Fibroblast of skin of right quadriceps (primary cell): ENCODE results near the gene DHX34.
"Not testable (repeated sequence)": the region's sequence is repeated elsewhere in the genome, so short reads cannot be mapped to it uniquely, and the experiment has no call there.

Experiments used
- DNase-seq: peaks from one replicate; pipeline ENCODE4 v3.0.0-alpha.2; 2013

DHX34 gene

DNA sequence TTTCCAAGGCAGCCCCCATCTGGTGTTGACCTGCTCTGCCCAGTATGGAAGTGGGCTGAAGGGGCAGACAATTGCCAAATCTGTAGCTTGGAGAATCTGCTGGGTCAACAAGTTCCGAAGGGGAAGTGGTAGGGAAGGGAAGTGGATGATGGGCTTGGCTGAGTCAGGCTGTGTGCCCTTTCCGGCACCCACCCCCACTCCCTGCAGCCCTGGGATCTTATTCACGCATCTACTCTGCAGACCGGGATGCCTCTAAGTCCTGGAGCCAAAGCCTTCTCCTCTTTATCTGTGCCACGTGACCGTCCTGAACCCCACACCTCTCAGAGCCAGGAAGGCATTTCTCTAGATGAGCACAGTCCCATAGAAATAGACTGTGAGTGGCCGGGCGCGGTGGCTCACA lies 24.6 kb upstream of the DHX34 start:
- DNase-seq = no peak

DNA sequence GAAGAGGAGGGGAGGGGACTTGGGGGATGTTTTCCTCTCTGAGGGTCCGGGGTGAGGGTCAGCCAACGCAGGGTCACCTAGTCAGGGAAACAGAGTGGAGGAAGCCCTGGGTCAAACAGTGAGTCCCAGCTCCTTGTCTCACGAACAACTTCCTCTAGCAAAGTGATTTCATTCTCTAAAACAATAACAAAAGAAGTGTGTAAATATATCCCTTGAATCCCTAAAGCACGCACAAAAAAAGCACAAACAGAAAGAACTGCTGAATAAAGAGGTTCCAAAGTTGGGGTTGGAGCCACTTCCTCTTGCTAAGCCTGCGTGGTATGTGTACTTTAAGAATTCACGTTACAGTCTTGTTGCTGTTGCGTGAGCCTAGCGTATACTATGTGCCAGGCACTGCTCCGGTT lies 18.6 kb upstream of the DHX34 start:
- no peak for DNase-seq

GRCh38 chr19:47331490-47331889 lies 17.6 kb upstream of the DHX34 start:
- DNase-seq = no peak

- DNase-seq = no peak
These were observed 17.1 kb upstream of the DHX34 start, which contains the start of gene C5AR2 for GRCh38 chr19:47331931-47332547. TSS of gene C5AR2 (plus strand) at chr19:47332175. CDS start at chr19:47340800, 8,625 bp downstream.

DNA sequence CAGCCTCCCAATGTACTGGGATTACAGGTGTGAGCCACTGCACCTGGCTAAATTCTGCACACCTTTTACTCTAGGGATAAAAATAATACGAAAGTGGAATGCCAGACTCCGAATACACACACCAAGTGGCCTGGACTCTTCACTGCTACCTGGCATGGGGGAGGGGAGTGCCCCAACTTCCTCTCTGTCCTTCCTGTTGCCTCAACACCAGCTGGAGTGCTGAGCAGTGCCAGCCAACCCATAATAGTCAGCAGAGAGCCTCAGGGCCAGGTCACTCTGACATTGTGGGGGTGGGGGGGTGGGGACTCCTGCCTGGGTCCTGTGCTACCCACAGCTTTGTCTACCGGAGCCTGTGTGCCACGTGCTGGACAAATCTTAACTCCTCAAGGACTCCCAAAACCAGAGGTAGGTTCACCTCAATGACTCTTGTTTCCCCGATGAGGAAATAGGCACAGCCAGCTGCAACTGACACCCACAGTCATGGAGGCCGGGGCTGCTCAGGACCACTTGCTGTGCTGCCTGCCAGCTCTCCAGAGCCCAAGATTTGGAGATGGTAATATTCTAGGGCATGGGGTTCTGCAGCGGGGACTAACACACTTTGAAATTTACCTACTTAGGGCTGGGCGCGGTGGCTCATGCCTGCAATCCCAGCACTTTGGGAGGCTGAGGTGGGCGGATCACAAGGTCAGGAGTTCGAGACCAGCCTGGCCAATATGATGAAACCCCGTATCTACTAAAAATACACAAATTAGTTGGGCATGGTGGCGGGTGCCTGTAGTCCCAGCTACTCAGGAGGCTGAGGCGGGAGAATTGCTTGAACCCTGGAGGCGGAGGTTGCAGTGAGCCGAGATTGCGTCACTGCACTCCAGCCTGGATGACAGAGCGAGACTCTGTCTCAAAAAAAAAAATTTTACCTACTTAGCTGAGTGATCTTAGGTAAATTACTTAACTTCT lies 12.1 kb upstream of the DHX34 start:
- not testable (repeated sequence) for DNase-seq

GRCh38 chr19:47339196-47339880 lies 9.8 kb upstream of the DHX34 start:
- DNase-seq = no peak

- no peak for DNase-seq
These were observed 8.5 kb upstream of the DHX34 start for GRCh38 chr19:47340477-47341208.

DNA sequence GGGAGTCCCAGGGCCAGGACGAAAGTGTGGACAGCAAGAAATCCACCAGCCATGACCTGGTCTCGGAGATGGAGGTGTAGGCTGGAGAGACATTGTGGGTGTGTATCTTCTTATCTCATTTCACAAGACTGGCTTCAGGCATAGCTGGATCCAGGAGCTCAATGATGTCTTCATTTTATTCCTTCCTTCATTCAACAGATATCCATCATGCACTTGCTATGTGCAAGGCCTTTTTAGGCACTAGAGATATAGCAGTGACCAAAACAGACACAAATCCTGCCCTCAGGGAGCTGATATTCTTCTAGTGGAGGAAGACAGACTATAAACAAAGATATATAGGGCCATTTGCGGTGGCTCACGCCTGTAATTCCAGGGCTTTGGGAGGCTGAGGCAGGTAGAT lies 7.4 kb upstream of the DHX34 start:
- no peak for DNase-seq

- DNase-seq = no peak
These were observed 5.8 kb upstream of the DHX34 start for GRCh38 chr19:47343194-47343802.

DNA sequence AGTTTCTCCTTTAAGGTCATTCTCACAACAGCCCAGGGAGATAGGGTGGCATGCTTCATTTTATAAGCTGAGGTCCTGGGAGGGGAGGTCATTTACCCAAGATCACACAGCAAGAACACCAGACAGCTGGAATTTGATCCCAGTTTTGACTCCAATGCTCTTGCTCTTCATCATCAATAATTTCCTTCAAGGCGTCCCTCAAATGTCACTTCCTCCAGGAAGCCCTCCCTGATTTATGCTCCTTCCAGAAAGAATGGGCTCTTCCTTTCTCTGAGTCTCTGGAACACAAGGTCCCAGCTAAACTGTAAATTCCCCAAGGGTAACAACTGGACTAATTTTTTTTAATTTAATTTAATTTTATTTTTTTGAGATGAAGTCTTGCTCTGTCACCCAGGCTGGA lies 4.7 kb upstream of the DHX34 start:
- DNase-seq = no peak

GRCh38 chr19:47346024-47346423 lies 3.1 kb upstream of the DHX34 start:
- DNase-seq = not testable (repeated sequence)

- DNase-seq = no peak
These were observed 1.5 kb downstream of the DHX34 start for GRCh38 chr19:47350630-47351029.

GRCh38 chr19:47351548-47351947 lies 2.4 kb downstream of the DHX34 start:
- no peak for DNase-seq

DNA sequence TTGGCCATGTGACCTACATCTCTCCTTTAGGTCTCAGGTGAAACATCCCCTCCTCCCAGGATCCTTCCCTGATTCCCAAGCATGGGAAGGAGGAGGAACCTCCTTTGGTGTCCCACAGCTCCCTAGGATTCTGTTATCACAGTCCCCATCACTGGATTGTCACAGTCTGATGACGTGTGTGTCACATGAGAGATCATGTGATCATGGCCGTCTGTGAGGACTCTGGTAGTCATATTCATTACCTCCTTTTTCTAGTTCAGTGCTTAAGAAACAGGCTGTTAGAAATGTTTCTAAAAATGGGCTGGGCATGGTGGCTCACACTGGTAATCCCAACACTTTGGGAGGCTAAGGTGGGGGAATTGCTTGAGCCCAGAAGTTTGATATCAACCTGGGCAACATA lies 3.0 kb downstream of the DHX34 start:
- DNase-seq = no peak

DNA sequence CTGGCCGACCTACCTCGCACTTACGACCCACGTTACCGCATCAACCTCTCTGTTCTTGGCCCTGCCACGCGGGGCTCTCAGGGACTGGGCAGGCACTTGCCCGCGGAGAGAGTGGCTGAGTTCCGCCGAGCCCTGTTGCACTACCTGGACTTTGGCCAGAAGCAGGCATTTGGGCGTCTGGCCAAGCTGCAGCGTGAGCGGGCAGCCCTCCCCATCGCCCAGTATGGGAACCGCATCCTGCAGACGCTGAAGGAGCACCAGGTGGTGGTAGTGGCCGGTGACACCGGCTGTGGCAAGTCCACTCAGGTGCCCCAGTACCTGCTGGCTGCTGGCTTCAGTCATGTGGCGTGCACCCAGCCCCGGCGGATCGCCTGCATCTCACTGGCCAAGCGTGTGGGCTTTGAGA lies 4.2 kb downstream of the DHX34 start:
- DNase-seq = no peak

GRCh38 chr19:47356900-47357299 lies 7.8 kb downstream of the DHX34 start:
- no peak for DNase-seq

GRCh38 chr19:47357788-47358680 lies 8.9 kb downstream of the DHX34 start:
- DNase-seq = no peak

GRCh38 chr19:47358936-47359335 lies 9.8 kb downstream of the DHX34 start:
- no peak for DNase-seq

DNA sequence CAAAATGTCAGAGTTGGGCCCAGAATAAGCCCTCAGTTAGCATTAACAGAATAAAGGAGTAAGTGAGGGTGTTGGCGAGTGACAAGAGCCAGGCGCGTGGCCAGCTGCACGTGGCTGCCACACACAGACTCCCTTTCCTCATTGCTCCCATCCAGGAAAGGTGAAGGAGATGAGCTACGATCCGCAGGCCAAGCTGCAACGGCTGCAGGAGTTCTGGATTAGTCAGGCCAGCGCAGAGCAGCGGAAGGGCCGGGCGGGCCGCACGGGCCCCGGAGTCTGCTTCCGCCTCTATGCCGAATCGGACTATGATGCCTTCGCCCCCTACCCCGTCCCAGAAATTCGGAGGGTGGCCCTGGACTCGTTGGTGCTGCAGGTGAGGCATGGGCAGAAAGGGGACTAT lies 13.2 kb downstream of the DHX34 start:
- DNase-seq = no peak

GRCh38 chr19:47363758-47364531 lies 14.8 kb downstream of the DHX34 start:
- DNase-seq = no peak

DNA sequence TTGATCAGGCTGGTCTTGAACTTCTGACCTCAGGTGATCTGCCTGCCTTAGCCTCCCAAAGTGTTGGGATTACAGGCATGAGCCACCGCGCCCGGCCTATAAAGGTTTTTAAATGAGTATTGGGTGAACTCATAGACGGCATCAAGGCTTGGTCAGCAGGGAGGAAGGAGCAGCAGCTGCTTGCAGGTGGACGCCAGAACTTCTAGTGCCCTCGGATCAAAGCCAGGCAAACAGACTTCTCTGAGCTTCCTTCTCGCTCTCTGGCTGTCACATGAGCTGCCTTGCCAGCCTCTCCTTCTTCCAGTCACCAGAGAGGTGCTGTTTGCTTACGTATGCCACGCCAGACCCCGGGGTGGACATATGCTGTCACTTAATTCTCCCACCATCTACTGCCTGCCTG lies 16.3 kb downstream of the DHX34 start:
- DNase-seq = not testable (repeated sequence)
